ENCODE results near the gene PARD3B. TPM values are rescaled to one million over a fixed set of nuclear protein-coding genes. Genes with fewer than 3 reads are reported as not detected.

The PARD3B gene
- polyA plus RNA-seq, 3 donors, result not detected

DNA sequence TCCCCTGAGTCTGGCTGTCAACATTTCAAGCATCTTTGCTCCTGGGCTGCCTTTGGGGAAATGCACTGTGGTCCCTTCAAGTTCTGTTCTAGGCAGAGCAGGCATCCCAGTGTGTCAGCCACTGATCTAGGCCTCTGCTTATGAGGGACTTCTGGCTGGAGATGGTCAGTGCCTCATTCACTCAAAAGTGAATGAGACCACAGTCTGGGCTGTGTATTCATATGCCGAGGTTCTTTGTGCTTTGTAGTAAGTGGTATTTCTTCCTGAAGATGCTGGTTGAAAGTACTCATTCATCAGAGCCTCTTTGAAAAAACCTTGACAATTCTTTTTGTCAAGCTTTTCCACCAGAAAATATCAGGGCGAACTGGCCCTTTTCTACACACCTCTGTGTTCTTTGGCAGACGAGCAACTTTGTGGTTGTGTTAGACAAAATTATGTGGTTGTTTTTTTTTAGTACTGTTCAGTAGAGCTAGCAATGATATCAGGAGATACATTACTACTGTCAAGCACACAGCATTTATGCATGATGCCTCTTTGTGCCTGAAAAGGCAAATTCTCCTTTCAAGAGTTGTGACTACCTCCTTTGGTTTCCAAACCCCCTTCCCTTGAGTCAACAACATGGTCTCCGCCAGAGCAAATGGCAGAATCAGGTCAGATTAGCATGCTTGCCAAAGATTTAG is 626.1 kb downstream of the PARD3B start:
- Histone ChIP-seq H3K27ac (ENCODE audit: low read depth in 1 of 2, low read length in 2 of 2) (no peak overlapping the region), H3K36me3 (replicated peaks in 1 of 2; ENCODE audit: control insufficient read depth in 1 of 2, insufficient read depth in 2 of 2, low read length in 2 of 2) (no peaks in the 10 kb centered on the region), H3K79me2 (ENCODE audit: insufficient read depth, low read length) (no peaks in the 10 kb centered on the region), H3K27me3 (ENCODE audit: control insufficient read depth in 2 of 2, insufficient read depth in 2 of 2, low read length in 2 of 2) (no peaks in the 10 kb centered on the region), H2AFZ (ENCODE audit: insufficient read depth, low read depth, low read length, poor library complexity, severe bottlenecking) (no peak overlapping the region), H3K4me1 (ENCODE audit: control insufficient read depth in 1 of 2, insufficient read depth in 2 of 2, low read length in 2 of 2) (no peaks in the 10 kb centered on the region), H3K4me2 (replicated peaks; ENCODE audit: extremely low read depth, low read length, poor library complexity, severe bottlenecking) (no peak overlapping the region), H3K9me3 (replicated peaks in 1 of 2; ENCODE audit: control insufficient read depth in 1 of 2, insufficient read depth in 1 of 2, low read length in 2 of 2) (peaks cover 0 to 3% of the 10 kb centered on the region in 2 donors), H4K20me1 (ENCODE audit: insufficient read depth, low read length) (no peaks in the 10 kb centered on the region), H3K9ac (ENCODE audit: insufficient read depth, low read length, poor library complexity, severe bottlenecking) (no peak overlapping the region), H3K4me3 (replicated peaks in 1 of 3; ENCODE audit: low read depth in 2 of 3, low read length in 3 of 3) (no peak overlapping the region)
- TF ChIP-seq, protein P1, sequence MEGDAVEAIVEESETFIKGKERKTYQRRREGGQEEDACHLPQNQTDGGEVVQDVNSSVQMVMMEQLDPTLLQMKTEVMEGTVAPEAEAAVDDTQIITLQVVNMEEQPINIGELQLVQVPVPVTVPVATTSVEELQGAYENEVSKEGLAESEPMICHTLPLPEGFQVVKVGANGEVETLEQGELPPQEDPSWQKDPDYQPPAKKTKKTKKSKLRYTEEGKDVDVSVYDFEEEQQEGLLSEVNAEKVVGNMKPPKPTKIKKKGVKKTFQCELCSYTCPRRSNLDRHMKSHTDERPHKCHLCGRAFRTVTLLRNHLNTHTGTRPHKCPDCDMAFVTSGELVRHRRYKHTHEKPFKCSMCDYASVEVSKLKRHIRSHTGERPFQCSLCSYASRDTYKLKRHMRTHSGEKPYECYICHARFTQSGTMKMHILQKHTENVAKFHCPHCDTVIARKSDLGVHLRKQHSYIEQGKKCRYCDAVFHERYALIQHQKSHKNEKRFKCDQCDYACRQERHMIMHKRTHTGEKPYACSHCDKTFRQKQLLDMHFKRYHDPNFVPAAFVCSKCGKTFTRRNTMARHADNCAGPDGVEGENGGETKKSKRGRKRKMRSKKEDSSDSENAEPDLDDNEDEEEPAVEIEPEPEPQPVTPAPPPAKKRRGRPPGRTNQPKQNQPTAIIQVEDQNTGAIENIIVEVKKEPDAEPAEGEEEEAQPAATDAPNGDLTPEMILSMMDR (IDR thresholded peaks at IDR 0.05), result no peak
- Mint-ChIP-seq H3K27me3 (ENCODE audit: low read depth in 3 of 3) (no peaks in the 10 kb centered on the region), H3K27ac (no peak overlapping the region), H3K4me1 (no peaks in the 10 kb centered on the region), H3K9me3 (peaks cover 0 to 9% (median 4%) of the 10 kb centered on the region in 7 donors), H3K4me3 (no peak overlapping the region), H3K36me3 (no peaks in the 10 kb centered on the region)
- no peak for DNase-seq
- no CpG with 5 or more reads among the region's 4 CpGs for WGBS (ENCODE audit: insufficient coverage)
- intact Hi-C loops (cut with micrococcal nuclease), result no loop called here

- no peaks in the 10 kb centered on the region for H3K27me3 Mint-ChIP-seq (ENCODE audit: low read depth in 3 of 3)
- Histone ChIP-seq H3K9me3 (replicated peaks in 1 of 2; ENCODE audit: control insufficient read depth in 1 of 2, insufficient read depth in 1 of 2, low read length in 2 of 2) (no peaks in the 10 kb centered on the region), H2AFZ (ENCODE audit: insufficient read depth, low read depth, low read length, poor library complexity, severe bottlenecking) (no peak overlapping the region), H3K9ac (ENCODE audit: insufficient read depth, low read length, poor library complexity, severe bottlenecking) (no peak overlapping the region), H3K4me2 (replicated peaks; ENCODE audit: extremely low read depth, low read length, poor library complexity, severe bottlenecking) (no peak overlapping the region), H3K79me2 (ENCODE audit: insufficient read depth, low read length) (no peaks in the 10 kb centered on the region), H3K27me3 (ENCODE audit: control insufficient read depth in 2 of 2, insufficient read depth in 2 of 2, low read length in 2 of 2) (no peaks in the 10 kb centered on the region), H4K20me1 (ENCODE audit: insufficient read depth, low read length) (no peaks in the 10 kb centered on the region), H3K4me1 (ENCODE audit: control insufficient read depth in 1 of 2, insufficient read depth in 2 of 2, low read length in 2 of 2) (no peaks in the 10 kb centered on the region), H3K4me3 (replicated peaks in 1 of 3; ENCODE audit: low read depth in 2 of 3, low read length in 3 of 3) (no peak overlapping the region), H3K27ac (ENCODE audit: low read depth in 1 of 2, low read length in 2 of 2) (no peak overlapping the region), H3K36me3 (replicated peaks in 1 of 2; ENCODE audit: control insufficient read depth in 1 of 2, insufficient read depth in 2 of 2, low read length in 2 of 2) (no peaks in the 10 kb centered on the region)
- TF ChIP-seq, protein P1 (IDR thresholded peaks at IDR 0.05), result no peak
- H3K4me1 Mint-ChIP-seq, result no peaks in the 10 kb centered on the region
- DNase-seq, result no peak
- no peak overlapping the region for H3K4me3 Mint-ChIP-seq
- intact Hi-C loops (cut with micrococcal nuclease), result no loop called here
- 96% methylated on average over 4 of the region's 4 CpGs for WGBS (ENCODE audit: insufficient coverage)
- H3K9me3 Mint-ChIP-seq, result peaks cover 0 to 2% (median 0%) of the 10 kb centered on the region in 7 donors
- H3K27ac Mint-ChIP-seq, result no peak overlapping the region
- no peaks in the 10 kb centered on the region for H3K36me3 Mint-ChIP-seq
Observed at GRCh38 chr2:205175831-205176230, 630.6 kb downstream of the PARD3B start.

Data from CD14-positive monocyte (primary cell).